ENCODE measurements around the gene SYN1. TPM values are rescaled to one million over a fixed set of nuclear protein-coding genes. Genes with fewer than 3 reads are reported as not detected.
A peak's percentile ranks its signal among the peaks of the same experiment; 100 is the strongest.

SYN1 gene
- total RNA-seq, 6 experiments from 2014 or later, result 0.22 to 3.1 (median 0.37) TPM; not detected in 1

- no peaks in the 10 kb centered on the region for H3K36me3 ChIP-seq
- 81% methylated on average over 3 of the region's 3 CpGs for WGBS (ENCODE audit: insufficient coverage, low coverage, low lambda C conversion rate, missing lambda C conversion rate)
- intact Hi-C loops (cut with DNase I), result no loop called here
- H3K4me3 ChIP-seq, result no peak overlapping the region
- TF ChIP-seq POLR2A (IDR thresholded peaks at IDR 0.05), result no peak
- TF ChIP-seq, protein P1, sequence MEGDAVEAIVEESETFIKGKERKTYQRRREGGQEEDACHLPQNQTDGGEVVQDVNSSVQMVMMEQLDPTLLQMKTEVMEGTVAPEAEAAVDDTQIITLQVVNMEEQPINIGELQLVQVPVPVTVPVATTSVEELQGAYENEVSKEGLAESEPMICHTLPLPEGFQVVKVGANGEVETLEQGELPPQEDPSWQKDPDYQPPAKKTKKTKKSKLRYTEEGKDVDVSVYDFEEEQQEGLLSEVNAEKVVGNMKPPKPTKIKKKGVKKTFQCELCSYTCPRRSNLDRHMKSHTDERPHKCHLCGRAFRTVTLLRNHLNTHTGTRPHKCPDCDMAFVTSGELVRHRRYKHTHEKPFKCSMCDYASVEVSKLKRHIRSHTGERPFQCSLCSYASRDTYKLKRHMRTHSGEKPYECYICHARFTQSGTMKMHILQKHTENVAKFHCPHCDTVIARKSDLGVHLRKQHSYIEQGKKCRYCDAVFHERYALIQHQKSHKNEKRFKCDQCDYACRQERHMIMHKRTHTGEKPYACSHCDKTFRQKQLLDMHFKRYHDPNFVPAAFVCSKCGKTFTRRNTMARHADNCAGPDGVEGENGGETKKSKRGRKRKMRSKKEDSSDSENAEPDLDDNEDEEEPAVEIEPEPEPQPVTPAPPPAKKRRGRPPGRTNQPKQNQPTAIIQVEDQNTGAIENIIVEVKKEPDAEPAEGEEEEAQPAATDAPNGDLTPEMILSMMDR (IDR thresholded peaks at IDR 0.05), result no peak
- no peaks in the 10 kb centered on the region for H3K9me3 ChIP-seq
- no peak overlapping the region for H3K27ac ChIP-seq
- ATAC-seq (no peak), DNase-seq (no peak)
- H3K4me1 ChIP-seq, result no peaks in the 10 kb centered on the region
- no peaks in the 10 kb centered on the region for H3K27me3 ChIP-seq
Observed at GRCh38 chrX:47597222-47597621, 22.4 kb downstream of the SYN1 start.

DNA sequence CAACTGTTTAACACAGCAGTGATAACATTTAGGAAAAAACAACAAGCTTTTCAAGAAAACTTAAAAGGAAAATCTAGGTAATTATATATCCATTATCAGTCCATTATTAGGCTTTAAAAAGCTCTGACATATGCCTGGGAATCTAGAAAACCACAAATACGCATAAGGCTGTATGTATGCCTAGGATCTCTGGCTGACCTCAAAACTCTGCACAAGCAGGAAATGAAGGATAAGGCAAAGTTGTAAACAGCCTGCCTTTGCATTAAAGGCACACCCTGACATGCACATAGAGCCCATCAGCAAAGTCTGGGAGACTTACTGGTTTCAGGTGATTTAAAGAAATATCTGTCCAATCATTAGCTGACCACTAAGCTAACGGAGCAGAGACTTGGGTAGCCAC lies 23.4 kb downstream of the SYN1 start:
- WGBS (ENCODE audit: insufficient coverage, low coverage, low lambda C conversion rate, missing lambda C conversion rate), result 66% methylated on average over 2 of the region's 2 CpGs
- TF ChIP-seq POLR2A (IDR thresholded peaks at IDR 0.05), result no peak
- TF ChIP-seq, protein P1 (IDR thresholded peaks at IDR 0.05), result no peak
- H3K4me1 ChIP-seq, result no peaks in the 10 kb centered on the region
- no peak for DNase-seq
- no peaks in the 10 kb centered on the region for H3K9me3 ChIP-seq
- no peak overlapping the region for H3K4me3 ChIP-seq
- no peaks in the 10 kb centered on the region for H3K27me3 ChIP-seq
- no peak overlapping the region for H3K27ac ChIP-seq
- intact Hi-C loops (cut with DNase I), result no loop called here
- no peaks in the 10 kb centered on the region for H3K36me3 ChIP-seq
- peak in 1 of 4 donors; percentile 52 for ATAC-seq

GRCh38 chrX:47595716-47596251 lies 23.9 kb downstream of the SYN1 start:
- WGBS (ENCODE audit: insufficient coverage, low coverage, low lambda C conversion rate, missing lambda C conversion rate), result 57% methylated on average over 1 of the region's 1 CpG
- H3K9me3 ChIP-seq, result no peaks in the 10 kb centered on the region
- DNase-seq (no peak), ATAC-seq (peak in 3 of 4 donors; percentile 19 to 70 (median 40))
- no peaks in the 10 kb centered on the region for H3K36me3 ChIP-seq
- intact Hi-C loops (cut with DNase I), result no loop called here
- H3K4me1 ChIP-seq, result no peaks in the 10 kb centered on the region
- no peak overlapping the region for H3K27ac ChIP-seq
- TF ChIP-seq POLR2A (IDR thresholded peaks at IDR 0.05), result no peak
- TF ChIP-seq, protein P1 (IDR thresholded peaks at IDR 0.05), result no peak
- H3K4me3 ChIP-seq, result no peak overlapping the region
- no peaks in the 10 kb centered on the region for H3K27me3 ChIP-seq

DNA sequence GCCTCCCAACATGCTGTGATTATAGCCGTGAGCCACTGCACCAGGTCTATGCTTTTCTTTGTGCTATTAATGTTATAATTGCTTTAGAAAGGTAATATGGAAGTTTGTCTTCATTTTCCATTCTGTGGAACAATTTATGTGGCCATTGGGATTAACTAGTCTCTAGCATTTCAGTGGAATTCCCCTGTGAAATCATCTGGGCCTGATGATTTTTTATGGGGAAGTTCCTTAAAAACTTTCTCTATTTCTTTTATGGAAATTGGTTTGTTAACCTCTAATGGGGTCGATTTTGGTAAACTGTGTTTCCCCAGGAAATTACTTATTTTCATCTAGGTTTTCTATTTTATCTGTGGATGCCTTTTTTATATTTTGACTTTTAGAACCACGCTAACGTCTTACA lies 26.1 kb downstream of the SYN1 start:
- Histone ChIP-seq H3K36me3 (no peaks in the 10 kb centered on the region), H3K4me1 (no peaks in the 10 kb centered on the region), H3K4me3 (no peak overlapping the region), H3K27ac (no peak overlapping the region), H3K27me3 (no peaks in the 10 kb centered on the region), H3K9me3 (no peaks in the 10 kb centered on the region)
- intact Hi-C loops (cut with DNase I), result no loop called here
- ATAC-seq, result no peak
- TF ChIP-seq, protein P1 (IDR thresholded peaks at IDR 0.05), result no peak
- TF ChIP-seq POLR2A (IDR thresholded peaks at IDR 0.05), result no peak
- WGBS (ENCODE audit: insufficient coverage, low coverage, low lambda C conversion rate, missing lambda C conversion rate), result 46% methylated on average over 4 of the region's 4 CpGs
- DNase-seq, result no peak

DNA sequence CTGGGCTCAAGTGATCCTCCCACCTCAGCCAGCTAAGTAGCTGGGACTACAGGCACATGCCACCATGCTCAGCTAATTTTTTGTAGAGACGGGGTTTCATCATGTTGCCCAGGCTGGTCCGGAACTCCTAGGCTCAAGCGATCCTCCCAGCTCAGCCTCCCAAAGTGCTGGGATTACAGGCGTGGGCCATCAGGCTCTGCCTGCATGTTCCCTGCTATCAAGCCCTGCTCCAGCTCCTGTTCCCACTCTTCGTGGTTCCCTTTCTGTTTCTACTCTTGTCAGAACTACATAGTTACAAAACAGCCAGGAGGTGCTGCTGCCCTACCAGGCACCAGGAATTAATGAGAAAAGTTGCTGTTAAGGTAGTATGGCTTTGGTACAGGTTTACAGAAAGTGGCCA lies 28.7 kb downstream of the SYN1 start:
- Histone ChIP-seq H3K27me3 (no peaks in the 10 kb centered on the region), H3K36me3 (no peaks in the 10 kb centered on the region), H3K27ac (no peak overlapping the region), H3K4me3 (no peak overlapping the region), H3K4me1 (no peaks in the 10 kb centered on the region), H3K9me3 (no peaks in the 10 kb centered on the region)
- no peak for ATAC-seq
- no peak for TF ChIP-seq POLR2A (IDR thresholded peaks at IDR 0.05)
- TF ChIP-seq, protein P1 (IDR thresholded peaks at IDR 0.05), result no peak
- 47% methylated on average over 2 of the region's 5 CpGs for WGBS (ENCODE audit: insufficient coverage, low coverage, low lambda C conversion rate, missing lambda C conversion rate)
- intact Hi-C loops (cut with DNase I), result no loop called here
- DNase-seq, result no peak
